WTC11 (cell line): Measurements from ENCODE around the gene INF2. TPM values are rescaled to one million over a fixed set of nuclear protein-coding genes. Genes with fewer than 3 reads are reported as not detected.

Experiments used
- ATAC-seq: fragments of 200-7000 bp; cut with Tn5 transposase; 2 replicates; pipeline ENCODE4 v1.10.0; 2021; ENCODE audit warnings: mild to moderate bottlenecking, moderate library complexity
- CTCF ChIA-PET: fragments of 300-600 bp; sonication (Branson Sonifier 250); formaldehyde crosslinking; loops from one replicate; lab custom pipeline; 2021; ENCODE audit warnings: antibody characterized with exemption; lab: Charles Lee
- POLR2A ChIA-PET: fragments of 350-600 bp; sonication (Branson Sonifier 250); formaldehyde crosslinking; loops from one replicate; lab custom pipeline; 2021; ENCODE audit warnings: antibody characterized with exemption; lab: Charles Lee
- DNase-seq: peaks from one replicate; pipeline ENCODE4 v3.0.0; 2021; ENCODE audit warnings: low spot score
- H3K27ac Mint-ChIP-seq: 2 replicates; pipeline ENCODE4 v1.8.0; 2021; ENCODE audit warnings: mixed read lengths
- H3K27me3 Mint-ChIP-seq: 2 replicates; pipeline ENCODE4 v1.8.0; 2021; ENCODE audit warnings: low read depth, mild to moderate bottlenecking, moderate library complexity, mixed read lengths
- H3K36me3 Mint-ChIP-seq: 2 replicates; pipeline ENCODE4 v1.8.0; 2021; ENCODE audit warnings: mixed read lengths
- H3K4me1 Mint-ChIP-seq: 2 replicates; pipeline ENCODE4 v1.8.0; 2022; ENCODE audit warnings: mixed read lengths
- H3K4me3 Mint-ChIP-seq: 2 replicates; pipeline ENCODE4 v1.8.0; 2021; ENCODE audit warnings: mild to moderate bottlenecking, moderate library complexity, mixed read lengths
- H3K9me3 Mint-ChIP-seq: 2 replicates; pipeline ENCODE4 v1.8.0; 2021; ENCODE audit warnings: mixed read lengths
- GABPB1 ChIP-seq: sonication (generic); formaldehyde crosslinking; IDR thresholded peaks from 2 replicates; pipeline ENCODE4 v1.8.1; 2023; ENCODE audit warnings: mild to moderate bottlenecking, missing genetic modification reagents
- GTF2I ChIP-seq: fragments of 250-450 bp; sonication (Bioruptor Pico); conservative IDR thresholded peaks from 2 replicates; pipeline ENCODE4 v1.4.0; 2021; ENCODE audit warnings: mild to moderate bottlenecking
- HMGA2 ChIP-seq: fragments of 250-450 bp; sonication (Bioruptor Pico); IDR thresholded peaks from 2 replicates; pipeline ENCODE4 v1.4.0; 2021; ENCODE audit warnings: mild to moderate bottlenecking, moderate library complexity
- MXD4 ChIP-seq: fragments of 250-450 bp; sonication (Bioruptor Pico); IDR thresholded peaks from 2 replicates; pipeline ENCODE4 v1.8.0; 2021; ENCODE audit warnings: mild to moderate bottlenecking, moderate library complexity, borderline replicate concordance
- NFATC4 ChIP-seq: fragments of 250-450 bp; sonication (Bioruptor Pico); IDR thresholded peaks from 2 replicates; pipeline ENCODE4 v1.9.0; 2021; ENCODE audit warnings: mild to moderate bottlenecking
- NFYB ChIP-seq: sonication (generic); formaldehyde crosslinking; conservative IDR thresholded peaks from 2 replicates; pipeline ENCODE4 v1.8.0; 2022; ENCODE audit warnings: low read depth, missing genetic modification reagents
- NR3C1 ChIP-seq: sonication (generic); formaldehyde crosslinking; conservative IDR thresholded peaks from 2 replicates; pipeline ENCODE4 v1.8.1; 2023; ENCODE audit warnings: low read depth, mild to moderate bottlenecking, missing genetic modification reagents
- TEAD4 ChIP-seq: sonication (generic); formaldehyde crosslinking; IDR thresholded peaks from 2 replicates; pipeline ENCODE4 v1.8.0; 2022; ENCODE audit warnings: mild to moderate bottlenecking, missing genetic modification reagents
- ZNF232 ChIP-seq: sonication (generic); formaldehyde crosslinking; IDR thresholded peaks from 2 replicates; pipeline ENCODE4 v1.8.0; 2022; ENCODE audit warnings: mild to moderate bottlenecking, missing genetic modification reagents
- ZNF396 ChIP-seq: fragments of 250-450 bp; sonication (Bioruptor Pico); IDR thresholded peaks from 2 replicates; pipeline ENCODE4 v1.8.0; 2021; ENCODE audit warnings: mild to moderate bottlenecking, moderate library complexity, borderline replicate concordance
- total RNA-seq: library from RNA; stranded (reverse); gene quantifications from 3 replicates; pipeline ENCODE4 v1.2.3, GENCODE V29; 2021
- TF ChIP-seq, protein P1 (sequence below): fragments of 250-450 bp; sonication (Bioruptor Pico); IDR thresholded peaks from 2 replicates; pipeline ENCODE4 v2.1.2; 2022; ENCODE audit warnings: mild to moderate bottlenecking, moderate library complexity
- TF ChIP-seq, protein P2 (sequence below): sonication (generic); formaldehyde crosslinking; IDR thresholded peaks from 2 replicates; pipeline ENCODE4 v1.8.1; 2023; ENCODE audit warnings: mild to moderate bottlenecking, missing genetic modification reagents, moderate library complexity
- TF ChIP-seq, protein P3 (sequence below): sonication (generic); formaldehyde crosslinking; IDR thresholded peaks from 2 replicates; pipeline ENCODE4 v1.8.1; 2022; ENCODE audit warnings: low read depth, missing genetic modification reagents, borderline replicate concordance
- TF ChIP-seq, protein P4 (sequence below): fragments of 250-450 bp; sonication (Bioruptor Pico); IDR thresholded peaks from 2 replicates; pipeline ENCODE4 v1.9.0; 2021; ENCODE audit warnings: mild to moderate bottlenecking, borderline replicate concordance
- TF ChIP-seq, protein P5 (sequence below): sonication (generic); formaldehyde crosslinking; conservative IDR thresholded peaks from 2 replicates; pipeline ENCODE4 v1.8.1; 2023; ENCODE audit warnings: mild to moderate bottlenecking, low read depth, missing genetic modification reagents, moderate library complexity
- TF ChIP-seq, protein P6 (sequence below): fragments of 250-450 bp; sonication (Bioruptor Pico); IDR thresholded peaks from 2 replicates; pipeline ENCODE4 v1.8.0; 2021; ENCODE audit warnings: mild to moderate bottlenecking

Gene INF2
- total RNA-seq, 1 experiment from 2014 or later = 82.4 TPM

DNA sequence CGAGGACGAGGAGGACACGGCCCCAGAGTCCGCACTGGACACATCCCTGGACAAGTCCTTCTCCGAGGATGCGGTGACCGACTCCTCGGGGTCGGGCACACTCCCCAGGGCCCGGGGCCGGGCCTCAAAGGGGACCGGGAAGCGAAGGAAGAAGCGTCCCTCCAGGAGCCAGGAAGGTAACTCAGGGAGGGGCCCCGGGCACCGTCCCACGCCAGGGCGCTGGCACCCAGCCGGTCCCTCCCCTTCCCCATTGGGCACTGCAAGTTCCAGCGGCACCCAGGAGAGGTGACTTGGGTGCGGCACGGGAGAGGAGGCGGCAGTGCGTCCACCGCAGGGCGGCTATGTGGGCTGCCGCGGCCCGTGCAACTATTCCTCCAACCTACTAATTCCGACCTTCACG, 25.3 kb downstream of the INF2 start:
- Mint-ChIP-seq H3K9me3 (no peaks in the 10 kb centered on the region), H3K4me1 (no peaks in the 10 kb centered on the region), H3K27me3 (no peaks in the 10 kb centered on the region), H3K27ac (no peak overlapping the region), H3K36me3 (peaks cover 7% of the 10 kb centered on the region), H3K4me3 (no peak overlapping the region)
- ChIA-PET CTCF (no interaction called here), POLR2A (no interaction called here)
- DNase-seq = no peak
- ATAC-seq = no peak
- TF ChIP-seq, protein P1, sequence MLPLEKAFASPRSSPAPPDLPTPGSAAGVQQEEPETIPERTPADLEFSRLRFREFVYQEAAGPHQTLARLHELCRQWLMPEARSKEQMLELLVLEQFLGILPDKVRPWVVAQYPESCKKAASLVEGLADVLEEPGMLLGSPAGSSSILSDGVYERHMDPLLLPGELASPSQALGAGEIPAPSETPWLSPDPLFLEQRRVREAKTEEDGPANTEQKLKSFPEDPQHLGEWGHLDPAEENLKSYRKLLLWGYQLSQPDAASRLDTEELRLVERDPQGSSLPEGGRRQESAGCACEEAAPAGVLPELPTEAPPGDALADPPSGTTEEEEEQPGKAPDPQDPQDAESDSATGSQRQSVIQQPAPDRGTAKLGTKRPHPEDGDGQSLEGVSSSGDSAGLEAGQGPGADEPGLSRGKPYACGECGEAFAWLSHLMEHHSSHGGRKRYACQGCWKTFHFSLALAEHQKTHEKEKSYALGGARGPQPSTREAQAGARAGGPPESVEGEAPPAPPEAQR (CRISPR knock-in tag) = no peak
- no peak for TF ChIP-seq MXD4 (CRISPR knock-in tag)
- TF ChIP-seq NR3C1 (CRISPR knock-in tag) = no peak
- TF ChIP-seq ZNF396 (CRISPR knock-in tag) = no peak
- no peak for TF ChIP-seq GABPB1 (CRISPR knock-in tag)
- TF ChIP-seq, protein P2, sequence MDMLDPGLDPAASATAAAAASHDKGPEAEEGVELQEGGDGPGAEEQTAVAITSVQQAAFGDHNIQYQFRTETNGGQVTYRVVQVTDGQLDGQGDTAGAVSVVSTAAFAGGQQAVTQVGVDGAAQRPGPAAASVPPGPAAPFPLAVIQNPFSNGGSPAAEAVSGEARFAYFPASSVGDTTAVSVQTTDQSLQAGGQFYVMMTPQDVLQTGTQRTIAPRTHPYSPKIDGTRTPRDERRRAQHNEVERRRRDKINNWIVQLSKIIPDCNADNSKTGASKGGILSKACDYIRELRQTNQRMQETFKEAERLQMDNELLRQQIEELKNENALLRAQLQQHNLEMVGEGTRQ (CRISPR knock-in tag) = no peak
- no peak for TF ChIP-seq NFATC4 (CRISPR knock-in tag)
- TF ChIP-seq, protein P3, sequence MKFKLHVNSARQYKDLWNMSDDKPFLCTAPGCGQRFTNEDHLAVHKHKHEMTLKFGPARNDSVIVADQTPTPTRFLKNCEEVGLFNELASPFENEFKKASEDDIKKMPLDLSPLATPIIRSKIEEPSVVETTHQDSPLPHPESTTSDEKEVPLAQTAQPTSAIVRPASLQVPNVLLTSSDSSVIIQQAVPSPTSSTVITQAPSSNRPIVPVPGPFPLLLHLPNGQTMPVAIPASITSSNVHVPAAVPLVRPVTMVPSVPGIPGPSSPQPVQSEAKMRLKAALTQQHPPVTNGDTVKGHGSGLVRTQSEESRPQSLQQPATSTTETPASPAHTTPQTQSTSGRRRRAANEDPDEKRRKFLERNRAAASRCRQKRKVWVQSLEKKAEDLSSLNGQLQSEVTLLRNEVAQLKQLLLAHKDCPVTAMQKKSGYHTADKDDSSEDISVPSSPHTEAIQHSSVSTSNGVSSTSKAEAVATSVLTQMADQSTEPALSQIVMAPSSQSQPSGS = no peak
- TF ChIP-seq ZNF232 = no peak
- no peak for TF ChIP-seq NFYB (CRISPR knock-in tag)
- no peak for TF ChIP-seq TEAD4
- TF ChIP-seq HMGA2 (CRISPR knock-in tag) = no peak
- no peak for TF ChIP-seq GTF2I (CRISPR knock-in tag)
- TF ChIP-seq, protein P4, sequence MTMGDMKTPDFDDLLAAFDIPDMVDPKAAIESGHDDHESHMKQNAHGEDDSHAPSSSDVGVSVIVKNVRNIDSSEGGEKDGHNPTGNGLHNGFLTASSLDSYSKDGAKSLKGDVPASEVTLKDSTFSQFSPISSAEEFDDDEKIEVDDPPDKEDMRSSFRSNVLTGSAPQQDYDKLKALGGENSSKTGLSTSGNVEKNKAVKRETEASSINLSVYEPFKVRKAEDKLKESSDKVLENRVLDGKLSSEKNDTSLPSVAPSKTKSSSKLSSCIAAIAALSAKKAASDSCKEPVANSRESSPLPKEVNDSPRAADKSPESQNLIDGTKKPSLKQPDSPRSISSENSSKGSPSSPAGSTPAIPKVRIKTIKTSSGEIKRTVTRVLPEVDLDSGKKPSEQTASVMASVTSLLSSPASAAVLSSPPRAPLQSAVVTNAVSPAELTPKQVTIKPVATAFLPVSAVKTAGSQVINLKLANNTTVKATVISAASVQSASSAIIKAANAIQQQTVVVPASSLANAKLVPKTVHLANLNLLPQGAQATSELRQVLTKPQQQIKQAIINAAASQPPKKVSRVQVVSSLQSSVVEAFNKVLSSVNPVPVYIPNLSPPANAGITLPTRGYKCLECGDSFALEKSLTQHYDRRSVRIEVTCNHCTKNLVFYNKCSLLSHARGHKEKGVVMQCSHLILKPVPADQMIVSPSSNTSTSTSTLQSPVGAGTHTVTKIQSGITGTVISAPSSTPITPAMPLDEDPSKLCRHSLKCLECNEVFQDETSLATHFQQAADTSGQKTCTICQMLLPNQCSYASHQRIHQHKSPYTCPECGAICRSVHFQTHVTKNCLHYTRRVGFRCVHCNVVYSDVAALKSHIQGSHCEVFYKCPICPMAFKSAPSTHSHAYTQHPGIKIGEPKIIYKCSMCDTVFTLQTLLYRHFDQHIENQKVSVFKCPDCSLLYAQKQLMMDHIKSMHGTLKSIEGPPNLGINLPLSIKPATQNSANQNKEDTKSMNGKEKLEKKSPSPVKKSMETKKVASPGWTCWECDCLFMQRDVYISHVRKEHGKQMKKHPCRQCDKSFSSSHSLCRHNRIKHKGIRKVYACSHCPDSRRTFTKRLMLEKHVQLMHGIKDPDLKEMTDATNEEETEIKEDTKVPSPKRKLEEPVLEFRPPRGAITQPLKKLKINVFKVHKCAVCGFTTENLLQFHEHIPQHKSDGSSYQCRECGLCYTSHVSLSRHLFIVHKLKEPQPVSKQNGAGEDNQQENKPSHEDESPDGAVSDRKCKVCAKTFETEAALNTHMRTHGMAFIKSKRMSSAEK = no peak
- TF ChIP-seq, protein P5, sequence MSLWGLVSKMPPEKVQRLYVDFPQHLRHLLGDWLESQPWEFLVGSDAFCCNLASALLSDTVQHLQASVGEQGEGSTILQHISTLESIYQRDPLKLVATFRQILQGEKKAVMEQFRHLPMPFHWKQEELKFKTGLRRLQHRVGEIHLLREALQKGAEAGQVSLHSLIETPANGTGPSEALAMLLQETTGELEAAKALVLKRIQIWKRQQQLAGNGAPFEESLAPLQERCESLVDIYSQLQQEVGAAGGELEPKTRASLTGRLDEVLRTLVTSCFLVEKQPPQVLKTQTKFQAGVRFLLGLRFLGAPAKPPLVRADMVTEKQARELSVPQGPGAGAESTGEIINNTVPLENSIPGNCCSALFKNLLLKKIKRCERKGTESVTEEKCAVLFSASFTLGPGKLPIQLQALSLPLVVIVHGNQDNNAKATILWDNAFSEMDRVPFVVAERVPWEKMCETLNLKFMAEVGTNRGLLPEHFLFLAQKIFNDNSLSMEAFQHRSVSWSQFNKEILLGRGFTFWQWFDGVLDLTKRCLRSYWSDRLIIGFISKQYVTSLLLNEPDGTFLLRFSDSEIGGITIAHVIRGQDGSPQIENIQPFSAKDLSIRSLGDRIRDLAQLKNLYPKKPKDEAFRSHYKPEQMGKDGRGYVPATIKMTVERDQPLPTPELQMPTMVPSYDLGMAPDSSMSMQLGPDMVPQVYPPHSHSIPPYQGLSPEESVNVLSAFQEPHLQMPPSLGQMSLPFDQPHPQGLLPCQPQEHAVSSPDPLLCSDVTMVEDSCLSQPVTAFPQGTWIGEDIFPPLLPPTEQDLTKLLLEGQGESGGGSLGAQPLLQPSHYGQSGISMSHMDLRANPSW = no peak
- TF ChIP-seq, protein P6, sequence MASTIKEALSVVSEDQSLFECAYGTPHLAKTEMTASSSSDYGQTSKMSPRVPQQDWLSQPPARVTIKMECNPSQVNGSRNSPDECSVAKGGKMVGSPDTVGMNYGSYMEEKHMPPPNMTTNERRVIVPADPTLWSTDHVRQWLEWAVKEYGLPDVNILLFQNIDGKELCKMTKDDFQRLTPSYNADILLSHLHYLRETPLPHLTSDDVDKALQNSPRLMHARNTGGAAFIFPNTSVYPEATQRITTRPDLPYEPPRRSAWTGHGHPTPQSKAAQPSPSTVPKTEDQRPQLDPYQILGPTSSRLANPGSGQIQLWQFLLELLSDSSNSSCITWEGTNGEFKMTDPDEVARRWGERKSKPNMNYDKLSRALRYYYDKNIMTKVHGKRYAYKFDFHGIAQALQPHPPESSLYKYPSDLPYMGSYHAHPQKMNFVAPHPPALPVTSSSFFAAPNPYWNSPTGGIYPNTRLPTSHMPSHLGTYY (CRISPR knock-in tag) = no peak
